A549 (cell line): ENCODE results near the gene CTSH.

Source experiments
- HOXA7 ChIP-seq: fragments of 250-450 bp; sonication (Bioruptor Pico); IDR thresholded peaks from 2 replicates; pipeline ENCODE4 v1.5.0; 2020; ENCODE audit warnings: mild to moderate bottlenecking, moderate library complexity
- JUNB ChIP-seq: fragments of >200 bp; sonication (Bioruptor Twin); formaldehyde crosslinking; IDR thresholded peaks from 2 replicates; pipeline ENCODE4 v1.6.1; 2016
- KDM5A ChIP-seq: fragments of 200-600 bp; sonication (generic); IDR thresholded peaks from 2 replicates; pipeline ENCODE4 v1.6.1; 2016; ENCODE audit warnings: antibody characterized with exemption, mild to moderate bottlenecking
- MAFK ChIP-seq: fragments of 450-650 bp; IDR thresholded peaks from 2 replicates; pipeline ENCODE4 v1.6.1; 2014; ENCODE audit not compliant: partially characterized antibody
- POLR2AphosphoS2 ChIP-seq: conservative IDR thresholded peaks from 2 replicates; pipeline ENCODE4 v1.6.1; 2012; ENCODE audit warnings: low read length, improper control_type of control experiment, inconsistent platforms
- RAD21 ChIP-seq, 2 experiments: fragments of >200 bp in 1 of 2; sonication (Bioruptor Twin) in 1 of 2; formaldehyde crosslinking in 1 of 2; IDR thresholded peaks in 1 of 2; conservative IDR thresholded peaks in 1 of 2; 2 replicates in 1 of 2; 3 replicates in 1 of 2; pipeline ENCODE4 v1.6.1; 2012 to 2018; ENCODE audit warnings: inconsistent platforms in 1 of 2
- RFX5 ChIP-seq: fragments of 450-650 bp; IDR thresholded peaks from 2 replicates; pipeline ENCODE4 v1.7.1; 2014; ENCODE audit warnings: antibody characterized with exemption, mild to moderate bottlenecking, moderate library complexity
- SMC3 ChIP-seq: fragments of >200 bp; sonication (Bioruptor Twin); formaldehyde crosslinking; IDR thresholded peaks from 3 replicates; pipeline ENCODE4 v1.6.1; 2018; ENCODE audit warnings: inconsistent platforms
- ZSCAN20 ChIP-seq: fragments of 250-450 bp; sonication (Bioruptor Pico); IDR thresholded peaks from 2 replicates; pipeline ENCODE4 v1.8.0; 2022; ENCODE audit warnings: mild to moderate bottlenecking, moderate library complexity
- TF ChIP-seq, protein P1 (sequence below): fragments of >200 bp; sonication (Bioruptor Twin); formaldehyde crosslinking; IDR thresholded peaks from 3 replicates; pipeline ENCODE4 v1.5.1; 2016
- TF ChIP-seq, protein P2 (sequence below): fragments of 450-650 bp; IDR thresholded peaks from 2 replicates; pipeline ENCODE4 v1.6.1; 2014; ENCODE audit warnings: antibody characterized with exemption

DNA sequence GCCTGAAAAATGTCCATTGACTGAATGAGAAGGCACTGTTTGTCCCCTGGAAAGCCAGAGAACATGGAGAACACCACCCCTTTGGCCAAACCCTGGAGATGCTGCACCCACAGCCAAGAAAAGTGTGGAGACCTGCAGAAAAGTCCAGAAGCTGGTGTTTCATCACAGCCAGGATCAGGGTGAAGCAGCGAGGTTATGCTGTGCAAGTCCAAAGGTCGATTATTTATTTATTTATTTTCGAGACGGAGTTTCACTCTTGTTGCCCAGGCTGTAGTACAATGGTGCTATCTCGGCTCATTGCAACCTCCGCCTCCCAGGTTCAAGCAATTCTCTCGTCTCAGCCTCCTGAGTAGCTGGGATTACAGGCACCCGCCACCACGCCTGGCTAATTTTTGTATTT is 5.5 kb upstream of the CTSH start:
- TF ChIP-seq MAFK (no peak), KDM5A (no peak), HOXA7 (CRISPR knock-in tag) (no peak), ZSCAN20 (no peak), RAD21 (conservative IDR thresholded peaks at IDR 0.05 in 1 of 2, IDR thresholded peaks at IDR 0.05 in 1 of 2) (no peak), RFX5 (no peak), POLR2AphosphoS2 (no peak), SMC3 (no peak), JUNB (no peak)
- TF ChIP-seq, protein P1, sequence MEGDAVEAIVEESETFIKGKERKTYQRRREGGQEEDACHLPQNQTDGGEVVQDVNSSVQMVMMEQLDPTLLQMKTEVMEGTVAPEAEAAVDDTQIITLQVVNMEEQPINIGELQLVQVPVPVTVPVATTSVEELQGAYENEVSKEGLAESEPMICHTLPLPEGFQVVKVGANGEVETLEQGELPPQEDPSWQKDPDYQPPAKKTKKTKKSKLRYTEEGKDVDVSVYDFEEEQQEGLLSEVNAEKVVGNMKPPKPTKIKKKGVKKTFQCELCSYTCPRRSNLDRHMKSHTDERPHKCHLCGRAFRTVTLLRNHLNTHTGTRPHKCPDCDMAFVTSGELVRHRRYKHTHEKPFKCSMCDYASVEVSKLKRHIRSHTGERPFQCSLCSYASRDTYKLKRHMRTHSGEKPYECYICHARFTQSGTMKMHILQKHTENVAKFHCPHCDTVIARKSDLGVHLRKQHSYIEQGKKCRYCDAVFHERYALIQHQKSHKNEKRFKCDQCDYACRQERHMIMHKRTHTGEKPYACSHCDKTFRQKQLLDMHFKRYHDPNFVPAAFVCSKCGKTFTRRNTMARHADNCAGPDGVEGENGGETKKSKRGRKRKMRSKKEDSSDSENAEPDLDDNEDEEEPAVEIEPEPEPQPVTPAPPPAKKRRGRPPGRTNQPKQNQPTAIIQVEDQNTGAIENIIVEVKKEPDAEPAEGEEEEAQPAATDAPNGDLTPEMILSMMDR: no peak
- TF ChIP-seq, protein P2, sequence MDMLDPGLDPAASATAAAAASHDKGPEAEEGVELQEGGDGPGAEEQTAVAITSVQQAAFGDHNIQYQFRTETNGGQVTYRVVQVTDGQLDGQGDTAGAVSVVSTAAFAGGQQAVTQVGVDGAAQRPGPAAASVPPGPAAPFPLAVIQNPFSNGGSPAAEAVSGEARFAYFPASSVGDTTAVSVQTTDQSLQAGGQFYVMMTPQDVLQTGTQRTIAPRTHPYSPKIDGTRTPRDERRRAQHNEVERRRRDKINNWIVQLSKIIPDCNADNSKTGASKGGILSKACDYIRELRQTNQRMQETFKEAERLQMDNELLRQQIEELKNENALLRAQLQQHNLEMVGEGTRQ: no peak
